ENCODE results near the gene SRL.

The SRL gene

GRCh38 chr16:4200781-4201137 lies 41.1 kb downstream of the SRL start:
- DNase-seq (ENCODE audit: low read depth) = no peak

GRCh38 chr16:4200000-4200780 lies 41.7 kb downstream of the SRL start:
- DNase-seq (ENCODE audit: low read depth) = peak; percentile 5

GRCh38 chr16:4198816-4199215 lies 43.1 kb downstream of the SRL start:
- DNase-seq (ENCODE audit: low read depth) = no peak

- DNase-seq (ENCODE audit: low read depth) = no peak
These were observed 47.2 kb downstream of the SRL start for GRCh38 chr16:4194661-4195060.

GRCh38 chr16:4193920-4194319 lies 48.0 kb downstream of the SRL start:
- DNase-seq (ENCODE audit: low read depth) = no peak

- no peak for DNase-seq (ENCODE audit: low read depth)
These were observed 49.7 kb downstream of the SRL start for GRCh38 chr16:4192206-4192605.

GRCh38 chr16:4190712-4191333 lies 51.1 kb downstream of the SRL start:
- DNase-seq (ENCODE audit: low read depth) = no peak

- DNase-seq (ENCODE audit: low read depth) = no peak
These were observed 51.8 kb downstream of the SRL start for GRCh38 chr16:4190086-4190485.

GRCh38 chr16:4184038-4184702 lies 57.7 kb downstream of the SRL start:
- no peak for DNase-seq (ENCODE audit: low read depth)

- peak; percentile 72 for DNase-seq (ENCODE audit: low read depth)
These were observed 58.4 kb downstream of the SRL start for GRCh38 chr16:4183237-4184037.

- DNase-seq (ENCODE audit: low read depth) = no peak
These were observed 59.2 kb downstream of the SRL start for GRCh38 chr16:4182581-4183236.

GRCh38 chr16:4180511-4180910 lies 61.4 kb downstream of the SRL start:
- DNase-seq (ENCODE audit: low read depth) = no peak

- no peak for DNase-seq (ENCODE audit: low read depth)
These were observed 62.1 kb downstream of the SRL start for GRCh38 chr16:4179763-4180260.

- no peak for DNase-seq (ENCODE audit: low read depth)
These were observed 62.9 kb downstream of the SRL start for GRCh38 chr16:4179020-4179419.

GRCh38 chr16:4178468-4179010 lies 63.3 kb downstream of the SRL start:
- DNase-seq (ENCODE audit: low read depth) = no peak

GRCh38 chr16:4176906-4177417 lies 64.9 kb downstream of the SRL start:
- DNase-seq (ENCODE audit: low read depth) = no peak

GRCh38 chr16:4175849-4176248 lies 66.0 kb downstream of the SRL start:
- DNase-seq (ENCODE audit: low read depth) = no peak

- no peak for DNase-seq (ENCODE audit: low read depth)
These were observed 69.8 kb downstream of the SRL start for GRCh38 chr16:4172070-4172469.

- DNase-seq (ENCODE audit: low read depth) = no peak
These were observed 72.5 kb downstream of the SRL start for GRCh38 chr16:4169415-4169814.

- DNase-seq (ENCODE audit: low read depth) = no peak
These were observed 75.1 kb downstream of the SRL start for GRCh38 chr16:4166821-4167220.

All from activated T-cell treated with anti-CD3 and anti-CD28 coated beads for 1 hour (primary cell).